VCaP (cell line): ENCODE data around the gene FKBP14.
"Not testable (repeated sequence)": the region's sequence is repeated elsewhere in the genome, so short reads cannot be mapped to it uniquely, and the experiment has no call there.

ENCODE experiments used
- H3K27ac ChIP-seq: fragments of 450-650 bp; 2 replicates; pipeline ENCODE4 v1.5.1; 2017
- CTCF ChIP-seq: fragments of 450-650 bp; conservative IDR thresholded peaks from 2 replicates; pipeline ENCODE4 v1.5.1; 2017; ENCODE audit warnings: mild to moderate bottlenecking, moderate library complexity

Gene FKBP14

GRCh38 chr7:29970158-29970557 lies 56.3 kb downstream of the FKBP14 start:
- TF ChIP-seq CTCF = no peak
- H3K27ac ChIP-seq = no peak overlapping the region

GRCh38 chr7:29969738-29970137 lies 56.8 kb downstream of the FKBP14 start:
- H3K27ac ChIP-seq = no peak overlapping the region
- no peak for TF ChIP-seq CTCF

- no peak for TF ChIP-seq CTCF
- no peak overlapping the region for H3K27ac ChIP-seq
Observed at GRCh38 chr7:29968683-29969395, 57.7 kb downstream of the FKBP14 start.

GRCh38 chr7:29965030-29965429 lies 61.5 kb downstream of the FKBP14 start:
- no peak for TF ChIP-seq CTCF
- H3K27ac ChIP-seq = no peak overlapping the region

GRCh38 chr7:29962035-29962434 lies 64.5 kb downstream of the FKBP14 start:
- no peak for TF ChIP-seq CTCF
- no peak overlapping the region for H3K27ac ChIP-seq

GRCh38 chr7:29961611-29962010 lies 64.9 kb downstream of the FKBP14 start:
- not testable (repeated sequence) for H3K27ac ChIP-seq
